Iris pigment epithelial cell (primary cell): Measurements from ENCODE around the gene TSPAN18.

Source experiments
- DNase-seq: peaks from one replicate; pipeline ENCODE4 v3.0.0-alpha.2; 2011; ENCODE audit warnings: low read depth

The TSPAN18 gene

DNA sequence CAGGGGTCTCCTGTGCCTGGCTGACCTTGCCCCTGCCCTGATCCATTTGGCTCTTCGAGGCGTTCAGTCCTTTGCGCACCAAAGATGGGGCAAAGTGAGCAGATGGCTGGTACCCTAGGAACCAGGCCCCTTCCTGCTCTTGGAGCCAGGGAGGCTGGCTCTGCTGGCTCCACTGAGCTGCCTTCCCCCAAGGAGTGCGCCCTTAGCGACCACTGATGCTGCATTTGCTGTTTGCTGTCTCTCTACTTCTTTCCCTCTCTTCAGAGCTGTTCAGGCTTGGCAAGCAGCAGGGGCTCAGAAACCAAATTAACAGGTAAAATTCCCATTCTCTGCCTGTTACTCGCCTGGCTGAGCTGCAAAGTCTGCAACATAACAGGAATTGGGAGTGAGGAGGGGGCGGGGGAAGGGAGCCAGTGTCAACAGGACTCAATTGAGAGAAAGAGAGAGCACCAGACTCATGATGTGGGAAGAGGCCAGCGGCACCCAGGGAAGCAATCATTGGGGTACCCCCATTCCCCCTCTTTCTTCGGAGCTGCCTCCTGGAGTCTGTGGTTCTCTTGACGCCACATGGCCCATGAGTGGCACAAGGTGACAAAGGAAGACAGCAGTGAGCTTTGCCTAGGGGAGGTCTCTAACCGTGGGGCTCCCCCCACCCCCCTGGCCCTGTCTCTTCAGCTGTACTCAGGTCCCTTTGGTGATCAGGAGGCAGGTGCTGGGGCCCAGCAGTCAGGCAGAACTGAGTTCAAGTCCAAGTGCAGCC, 121.6 kb downstream of the TSPAN18 start:
- no peak for DNase-seq

DNA sequence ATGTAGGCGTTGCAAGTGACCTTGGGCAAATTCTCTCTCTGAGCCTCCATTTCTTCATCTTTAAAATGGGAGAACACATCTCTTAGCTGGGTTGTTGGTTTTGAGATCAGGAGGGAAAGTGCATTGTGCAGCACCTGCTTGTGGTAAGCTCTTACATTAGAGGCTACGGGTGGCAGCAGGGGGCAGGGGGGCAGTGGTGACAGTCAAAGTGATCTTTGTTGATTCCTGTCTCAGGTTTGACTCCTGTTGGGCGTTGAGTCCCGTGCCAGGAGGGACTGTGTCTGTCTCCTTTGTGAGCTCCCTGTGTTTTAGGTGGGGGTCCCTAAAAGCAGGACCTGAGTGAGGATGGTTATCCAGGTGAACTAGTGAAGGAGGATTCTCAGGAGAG, 122.2 kb downstream of the TSPAN18 start:
- DNase-seq = no peak

DNA sequence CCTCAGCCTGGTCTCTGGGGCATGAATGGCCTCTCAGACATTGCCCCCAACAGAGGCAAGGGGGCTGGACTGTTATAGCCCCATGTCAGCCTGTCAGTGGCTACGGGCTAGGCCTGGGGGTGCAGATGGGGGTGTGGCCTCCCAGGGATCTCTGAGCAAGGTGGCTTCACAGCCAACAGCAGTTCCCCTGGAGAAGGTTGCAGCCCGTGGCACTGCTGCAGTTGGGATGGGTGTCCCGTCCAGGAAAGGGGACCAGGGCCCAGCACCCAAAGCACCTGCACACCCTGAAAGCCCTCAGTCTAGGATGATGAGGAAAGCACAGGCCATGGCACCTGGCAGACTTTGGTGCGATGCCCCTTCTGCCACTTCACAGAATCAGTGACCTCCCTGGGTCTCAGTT, 122.7 kb downstream of the TSPAN18 start:
- no peak for DNase-seq

DNA sequence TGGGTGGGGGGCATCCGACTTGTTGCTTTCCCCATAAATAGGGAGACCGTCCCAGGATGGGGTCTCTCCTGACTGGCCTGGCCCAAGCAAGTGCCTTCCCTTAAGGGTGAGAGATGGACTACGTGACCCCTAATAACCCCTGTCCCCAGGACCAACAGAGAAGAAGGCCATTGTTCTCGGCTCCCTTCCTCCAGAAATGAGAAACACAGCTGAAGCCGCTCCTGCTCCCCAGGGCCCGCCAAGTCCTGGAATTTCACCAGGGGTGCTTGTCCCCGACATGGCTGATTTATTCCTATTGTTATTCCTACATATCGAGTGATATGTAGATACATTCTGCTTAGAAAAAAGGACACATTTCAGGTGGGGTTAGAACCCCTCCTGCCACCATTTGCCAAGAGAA, 123.2 kb downstream of the TSPAN18 start:
- no peak for DNase-seq

DNA sequence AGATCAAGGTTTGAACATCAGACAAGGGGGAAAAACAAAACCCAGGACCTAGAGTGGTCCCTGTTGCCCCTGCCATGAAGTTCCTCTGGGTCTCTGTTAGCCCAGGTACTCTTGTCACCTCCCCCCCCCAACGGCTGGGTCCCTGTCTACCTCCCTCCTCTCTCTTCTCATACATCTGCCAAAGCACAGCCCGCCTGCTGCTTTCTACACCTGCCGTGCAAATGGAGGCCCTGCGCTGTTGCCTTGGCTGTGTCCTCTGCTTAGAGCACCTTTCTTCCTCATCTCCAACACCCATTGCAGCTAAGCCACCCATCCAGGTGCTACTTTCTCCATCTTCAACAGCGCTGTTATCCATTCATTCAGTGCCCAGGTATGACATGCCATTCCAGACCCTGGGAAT, 124.7 kb downstream of the TSPAN18 start:
- no peak for DNase-seq

DNA sequence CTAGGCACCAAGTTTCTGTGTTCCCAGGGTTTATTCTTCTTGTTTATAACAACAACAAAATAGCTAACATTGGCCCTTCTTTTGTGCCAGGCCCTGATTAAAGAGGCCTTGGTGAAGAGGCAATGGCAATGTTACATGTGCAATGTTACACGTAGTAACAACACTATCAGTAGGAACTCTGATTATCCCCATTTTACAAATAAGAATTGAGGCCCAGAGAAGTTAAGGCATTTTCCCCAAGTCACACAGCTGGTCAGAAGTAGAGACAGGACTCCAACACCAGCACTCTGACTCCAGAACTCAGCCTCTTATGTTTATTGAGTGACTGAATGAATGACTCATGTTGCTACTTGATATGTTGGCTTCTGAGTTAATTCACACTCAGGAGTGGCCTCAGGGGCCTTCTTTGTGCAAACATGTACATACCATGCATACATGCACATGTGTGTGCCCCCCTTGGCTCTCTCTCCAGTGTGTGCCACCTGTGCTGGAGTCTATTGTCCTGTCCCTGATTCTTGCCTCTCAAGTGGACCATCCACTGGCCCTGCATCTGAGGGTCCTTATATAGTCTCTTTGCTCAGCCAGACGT, 125.5 kb downstream of the TSPAN18 start:
- peak; percentile 28 for DNase-seq

DNA sequence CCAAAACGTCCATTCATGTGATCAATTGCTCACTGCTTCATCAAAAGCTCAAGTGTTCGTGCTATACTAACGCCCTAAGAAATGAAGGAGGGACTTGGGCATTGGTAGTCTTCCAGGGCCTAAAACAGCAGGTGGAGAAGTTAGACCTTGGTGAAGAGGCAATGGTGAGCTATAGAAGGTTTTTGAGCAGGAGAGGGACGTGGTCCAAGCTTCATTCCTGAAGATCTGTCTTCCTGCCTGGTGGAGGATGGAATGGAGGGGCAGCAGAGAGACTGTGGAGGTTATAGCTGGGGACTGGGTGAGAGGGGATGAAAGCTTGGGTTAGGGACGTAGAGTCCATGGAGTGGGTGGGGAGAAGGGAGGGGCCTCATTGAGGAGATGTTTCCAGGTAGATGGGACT, 126.2 kb downstream of the TSPAN18 start:
- no peak for DNase-seq

DNA sequence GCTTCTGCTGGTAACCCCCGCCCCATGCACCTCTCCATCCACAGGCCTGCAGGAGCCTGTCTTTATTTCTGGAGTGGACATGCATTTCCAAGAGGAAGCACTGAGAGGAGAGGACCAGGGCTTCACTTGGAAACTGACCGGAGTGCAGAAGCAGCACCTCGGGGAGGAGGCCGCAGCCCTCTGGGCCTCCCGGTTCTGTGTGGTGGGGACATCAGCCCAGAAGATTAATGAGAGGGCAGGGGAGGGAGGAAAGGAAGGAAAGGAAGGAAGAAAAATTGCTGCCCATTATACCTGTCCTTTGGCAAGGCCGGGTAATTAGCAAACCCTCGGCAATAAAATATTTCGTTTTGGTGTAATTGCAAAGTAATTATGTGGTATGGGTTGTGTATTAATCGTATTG, 126.9 kb downstream of the TSPAN18 start:
- DNase-seq = no peak

DNA sequence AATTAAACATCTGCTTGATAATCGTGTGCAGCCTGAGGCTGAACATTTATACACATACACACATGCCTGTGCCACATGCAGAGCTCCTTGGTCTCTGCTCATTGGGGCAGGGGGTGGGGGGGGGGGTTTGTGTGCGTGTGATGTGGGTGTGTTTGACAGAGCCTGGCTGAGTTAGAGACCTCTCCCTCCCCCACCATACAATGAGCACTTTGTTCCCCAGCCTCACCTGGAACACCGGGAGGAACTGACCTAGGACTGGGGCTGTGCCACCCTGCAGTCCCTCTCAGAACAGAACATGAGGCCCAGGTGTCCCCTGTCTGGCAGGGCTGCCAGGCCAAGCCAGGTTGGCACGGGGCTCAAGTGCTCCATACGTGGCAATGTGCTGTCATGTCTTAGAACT, 127.3 kb downstream of the TSPAN18 start:
- DNase-seq = no peak

DNA sequence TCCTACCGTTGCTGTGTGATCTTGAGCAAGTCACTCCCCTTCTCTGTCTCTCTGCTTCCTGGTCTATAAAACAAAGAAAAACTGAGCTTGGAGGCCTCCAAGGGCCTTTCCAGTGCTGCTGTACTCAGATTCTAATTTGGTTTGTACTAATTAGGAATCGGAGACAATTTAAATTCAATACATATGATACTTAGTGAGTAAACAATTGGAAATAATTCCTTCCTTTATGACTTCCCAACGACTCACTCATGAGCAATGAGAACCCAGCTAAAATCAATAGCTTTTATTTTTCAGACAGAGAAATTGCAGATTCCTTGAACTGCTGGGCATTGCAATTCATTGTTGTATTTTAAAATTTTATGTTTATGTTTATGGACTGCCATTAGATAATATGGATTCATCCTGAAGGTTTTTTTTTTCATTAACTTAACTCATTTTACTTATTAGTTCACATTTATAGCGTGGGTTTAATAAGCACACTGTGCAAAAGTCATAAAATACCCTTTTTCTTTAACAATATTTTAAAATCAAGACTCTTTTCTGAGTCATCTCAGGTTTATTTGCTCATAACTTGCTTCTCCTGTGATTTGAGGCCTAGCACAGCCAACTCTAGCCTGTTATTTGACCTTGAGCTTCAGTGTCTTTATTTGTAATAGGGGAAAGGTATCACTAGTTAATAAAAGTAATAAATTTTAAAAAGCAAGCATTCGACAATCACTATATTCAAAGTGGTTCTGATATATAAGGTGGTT, 128.2 kb downstream of the TSPAN18 start:
- DNase-seq = peak; percentile 20

DNA sequence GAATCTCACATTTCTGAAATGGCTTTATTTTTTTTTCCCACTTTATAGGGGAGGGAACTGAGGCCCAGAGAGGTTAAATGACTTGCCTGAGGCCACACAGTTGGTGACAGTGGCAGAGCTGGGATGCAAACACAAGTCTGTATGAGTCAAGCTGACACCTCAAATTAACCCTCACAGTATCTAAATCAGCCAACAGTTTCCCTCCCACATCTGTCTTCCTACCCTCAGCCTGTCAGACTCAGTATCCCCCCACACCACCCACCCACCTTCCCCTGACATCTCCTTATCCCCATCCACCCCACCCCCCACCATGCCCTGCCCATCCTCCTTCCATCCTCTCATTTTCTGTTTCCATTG, 128.7 kb downstream of the TSPAN18 start:
- DNase-seq = no peak

DNA sequence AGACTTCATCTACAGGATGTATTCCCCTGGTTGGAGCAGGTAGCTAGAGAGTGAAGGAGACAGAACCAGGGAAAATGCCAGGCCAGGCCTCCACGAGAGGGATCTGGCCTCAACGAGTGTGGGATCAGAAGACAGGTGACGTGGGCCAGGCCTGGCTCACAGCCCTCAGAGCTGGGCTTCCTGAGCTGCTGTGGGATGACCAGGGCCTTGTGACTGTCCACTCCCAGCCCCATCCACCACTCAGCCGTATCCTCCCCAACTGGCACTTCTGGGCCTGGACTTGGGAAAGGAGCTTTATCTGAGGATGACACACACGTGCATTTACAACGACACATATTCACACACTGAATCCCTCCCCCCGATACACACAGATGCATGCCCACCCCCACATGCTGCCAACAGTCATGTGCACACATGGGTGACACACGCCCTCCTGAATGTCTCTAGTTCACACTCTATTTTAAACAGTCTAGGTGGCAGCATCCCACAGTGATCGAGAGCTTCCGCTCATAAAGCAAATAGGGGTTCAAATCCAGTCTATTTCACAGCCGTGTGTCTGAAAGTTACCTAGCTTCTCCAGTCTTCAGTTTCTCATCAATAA, 130.8 kb downstream of the TSPAN18 start:
- DNase-seq = no peak

DNA sequence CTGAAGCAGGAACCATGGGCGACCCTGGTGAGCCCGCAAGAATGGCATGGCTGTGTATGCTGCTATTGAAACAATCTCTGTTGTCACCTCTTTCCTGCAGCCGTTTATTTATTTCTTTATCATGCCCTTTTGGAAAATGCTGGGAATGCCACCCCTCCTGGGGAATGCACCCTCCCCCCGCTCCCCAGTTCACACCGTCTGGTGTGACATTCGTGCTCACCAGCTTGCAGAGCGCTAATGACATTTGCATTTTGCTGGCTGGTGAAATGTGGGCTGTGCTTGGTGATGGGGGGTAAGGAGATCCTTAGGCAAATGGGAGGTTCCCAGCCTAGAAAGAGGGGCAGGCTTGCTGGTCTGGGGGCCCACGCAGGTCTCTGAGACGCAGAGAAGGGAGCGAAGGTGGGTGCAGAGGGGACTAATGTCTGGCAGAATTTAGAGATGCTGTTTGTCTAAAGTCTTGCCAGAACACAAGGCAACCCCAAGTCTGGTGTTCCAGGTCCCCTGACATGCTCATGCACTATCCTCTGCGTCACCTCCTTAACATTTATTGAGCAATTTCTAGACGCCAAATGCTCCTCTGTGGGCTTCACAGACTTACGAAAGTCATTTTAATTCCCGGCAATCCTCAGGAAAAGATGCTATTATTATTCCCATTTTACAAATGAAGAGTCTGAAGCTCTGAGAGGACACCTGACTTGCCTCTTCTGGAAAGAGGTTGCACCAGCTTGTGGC, 132.2 kb downstream of the TSPAN18 start:
- DNase-seq = no peak

DNA sequence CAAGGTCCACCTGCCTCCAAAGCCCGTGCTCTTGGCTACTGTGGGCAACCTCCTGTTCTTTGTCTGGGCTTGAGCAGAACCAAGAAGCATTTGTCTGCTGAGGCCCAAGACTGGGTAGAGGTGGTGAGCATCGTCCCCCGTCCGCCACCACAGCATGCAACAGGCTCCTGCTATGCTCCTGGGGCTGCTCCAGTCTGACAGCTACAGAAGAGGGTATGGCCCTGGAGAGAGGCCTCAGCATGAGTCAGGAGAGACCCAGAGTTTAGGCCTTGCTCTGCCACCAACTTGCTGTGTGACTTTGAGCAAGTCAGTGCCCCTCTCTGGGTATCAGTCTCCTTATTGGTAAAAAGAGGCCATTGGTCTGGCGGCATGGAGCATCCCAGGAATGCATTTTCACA, 132.8 kb downstream of the TSPAN18 start:
- DNase-seq = no peak

DNA sequence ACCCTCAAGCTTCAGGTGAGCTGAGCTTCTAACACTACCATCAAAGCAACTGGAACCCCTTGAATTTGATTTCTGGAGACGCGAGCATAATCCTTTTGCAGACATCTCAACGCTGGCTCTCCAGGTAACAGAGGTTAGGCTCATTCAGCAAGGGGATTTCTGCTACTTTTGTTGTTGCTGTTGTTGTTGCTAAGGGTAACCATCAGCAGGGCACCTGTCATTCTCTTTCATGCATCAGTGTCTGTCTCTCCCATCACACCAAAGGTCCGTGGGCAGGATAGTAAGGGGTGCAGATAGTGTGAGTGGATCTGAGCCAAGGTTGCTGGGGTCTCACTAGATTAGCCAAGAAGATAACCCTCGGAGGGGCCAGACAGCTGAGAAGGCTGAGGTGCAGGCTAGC, 133.6 kb downstream of the TSPAN18 start:
- DNase-seq = no peak

DNA sequence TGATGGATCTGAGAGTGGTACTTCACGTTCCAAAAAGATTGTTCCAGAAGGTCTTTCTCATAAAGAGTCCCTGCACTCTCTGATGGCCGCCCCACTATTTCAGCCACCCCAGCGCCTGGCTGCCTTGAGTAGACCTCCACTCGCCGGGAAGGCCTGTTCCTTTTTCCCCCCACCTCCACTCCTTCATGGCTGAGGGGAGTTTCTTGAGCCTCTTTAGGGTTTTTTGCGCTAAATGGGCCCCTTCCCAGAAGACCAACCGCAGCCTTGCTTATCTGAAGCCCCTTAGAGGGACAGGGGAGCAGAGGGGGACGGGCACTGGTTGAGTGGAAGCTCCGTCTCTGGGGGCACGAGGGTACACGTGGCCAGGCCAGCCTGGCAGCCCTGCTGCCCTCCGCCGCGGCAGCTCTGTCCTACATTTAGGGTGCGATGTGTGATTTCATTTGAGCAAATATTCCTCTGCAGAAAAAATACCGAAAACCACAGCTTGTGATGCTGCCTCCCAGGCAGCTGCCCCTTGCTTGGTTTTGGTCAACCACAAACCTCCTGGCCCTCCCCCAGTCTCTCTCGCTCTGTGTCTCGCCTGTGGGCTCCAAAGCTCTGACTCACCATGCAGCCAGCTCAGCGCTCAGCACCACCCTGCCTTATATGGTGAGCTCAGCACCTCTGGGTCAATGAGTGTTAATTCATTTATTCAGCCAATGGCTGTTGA, 135.2 kb downstream of the TSPAN18 start:
- DNase-seq = peak; percentile 99

DNA sequence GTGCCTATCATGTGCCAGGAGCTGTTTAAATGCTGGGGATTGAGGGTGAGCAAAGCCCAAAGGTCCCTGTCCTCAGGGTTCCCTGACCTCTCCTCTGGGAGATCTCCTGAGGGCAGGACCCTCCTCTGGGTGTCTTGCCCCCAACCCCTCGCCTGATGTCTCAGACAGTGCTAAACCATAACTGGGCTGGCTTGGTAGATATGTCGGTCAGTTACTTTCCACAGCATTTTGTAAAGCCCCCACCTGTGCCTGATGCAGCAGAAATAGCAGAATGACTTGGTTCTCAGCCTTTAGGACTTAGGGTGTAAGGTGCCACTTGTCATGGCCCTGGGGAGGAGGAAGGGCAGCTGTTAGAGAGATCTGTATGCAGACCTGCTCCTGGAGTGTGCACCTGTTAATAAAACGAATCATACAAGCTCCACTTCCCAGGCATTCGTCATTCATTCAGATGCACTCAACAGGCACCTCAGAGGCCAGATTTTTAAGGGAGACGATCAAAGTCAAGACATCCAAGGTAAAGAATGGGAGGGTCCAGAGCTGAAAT, 135.9 kb downstream of the TSPAN18 start:
- DNase-seq = no peak

DNA sequence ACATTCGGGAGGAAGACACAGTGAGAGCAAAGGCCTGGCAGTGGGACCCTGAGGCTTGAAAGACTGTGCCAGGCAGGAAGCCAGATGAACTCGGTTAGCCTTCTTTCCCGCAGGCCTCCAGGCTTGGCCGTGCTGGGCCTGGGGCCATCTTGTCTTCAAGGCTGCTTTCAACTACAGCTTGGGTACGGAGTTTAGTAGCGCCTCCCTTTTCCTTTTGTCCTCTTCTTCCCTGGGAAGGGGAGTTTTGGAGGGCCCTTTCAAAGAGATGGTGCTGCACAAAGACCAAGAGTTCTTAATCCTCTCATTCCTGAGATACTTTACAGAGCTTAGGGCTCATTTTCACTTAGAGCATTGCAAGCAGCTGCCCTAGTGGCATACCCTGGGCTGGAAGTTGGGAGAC, 136.5 kb downstream of the TSPAN18 start:
- DNase-seq = peak; percentile 25

DNA sequence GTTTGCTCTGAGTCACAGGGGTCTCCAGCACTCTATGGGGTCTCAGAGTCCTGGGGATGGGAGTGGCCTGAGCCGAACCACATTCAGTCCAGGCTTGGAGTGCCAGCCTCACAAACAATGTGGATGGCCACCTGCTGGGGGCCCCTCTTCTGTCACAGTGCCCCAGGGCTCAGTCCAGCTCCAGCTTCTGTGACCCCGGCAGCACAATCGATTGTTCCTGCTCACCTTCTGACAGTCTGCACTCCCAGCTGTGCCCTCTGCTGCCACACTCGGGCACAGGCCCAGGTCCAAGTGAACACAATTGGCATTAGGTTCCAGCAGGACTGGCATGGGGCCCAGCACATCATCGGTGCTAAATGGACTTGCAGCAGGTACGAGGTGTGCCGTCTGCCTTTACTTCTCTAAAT, 139.1 kb downstream of the TSPAN18 start:
- DNase-seq = no peak

DNA sequence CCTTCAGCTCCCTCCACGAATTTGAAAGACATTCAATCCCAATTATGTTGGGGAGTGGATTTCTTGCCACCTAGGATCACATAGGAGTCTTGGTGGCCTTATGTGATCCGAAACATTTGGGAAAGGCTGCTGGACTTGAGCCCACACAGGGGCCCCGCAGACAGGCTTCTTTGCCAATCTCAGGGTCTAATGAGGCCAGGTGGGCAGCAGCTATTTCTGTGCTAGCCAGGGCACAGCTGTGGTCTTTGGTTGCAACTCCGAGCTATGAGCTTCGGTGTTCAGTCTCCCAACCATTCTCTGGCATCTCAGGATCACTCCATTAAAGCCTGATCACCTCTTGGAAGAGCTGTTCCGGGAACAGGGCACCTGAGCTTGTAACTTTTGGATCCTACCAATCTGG, 139.5 kb downstream of the TSPAN18 start:
- no peak for DNase-seq

DNA sequence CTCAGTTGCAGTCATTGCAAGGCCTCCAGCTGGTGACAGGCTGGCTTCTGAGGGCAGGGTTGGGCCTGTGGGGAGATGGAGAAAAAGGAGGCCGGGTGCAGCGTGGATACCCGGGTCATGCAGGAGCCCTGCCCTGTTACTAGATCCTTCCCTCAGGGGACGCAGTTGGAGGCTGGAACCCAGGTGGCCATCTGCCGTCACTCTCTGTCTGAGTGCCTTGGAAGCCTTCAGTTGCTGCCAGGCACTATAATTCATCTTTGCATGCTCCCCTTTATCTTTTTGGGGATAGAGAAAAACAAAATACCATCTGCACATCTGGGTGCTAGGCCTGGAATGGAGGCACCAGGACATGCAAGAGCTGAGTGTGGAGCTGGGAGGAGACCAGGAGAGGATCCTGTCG, 141.3 kb downstream of the TSPAN18 start:
- DNase-seq = no peak
